HG02870 (cell line): Measurements from ENCODE around the gene MXI1.

Experiments
- ATAC-seq: cut with Tn5 transposase; IDR thresholded peaks from one replicate; pipeline ENCODE4 v1.9.1; 2021; ENCODE audit warnings: mild to moderate bottlenecking, moderate library complexity; ENCODE audit not compliant: unreplicated experiment

MXI1 gene

GRCh38 chr10:110273474-110273873 lies 66.1 kb downstream of the MXI1 start:
- ATAC-seq: peak; percentile 49

DNA sequence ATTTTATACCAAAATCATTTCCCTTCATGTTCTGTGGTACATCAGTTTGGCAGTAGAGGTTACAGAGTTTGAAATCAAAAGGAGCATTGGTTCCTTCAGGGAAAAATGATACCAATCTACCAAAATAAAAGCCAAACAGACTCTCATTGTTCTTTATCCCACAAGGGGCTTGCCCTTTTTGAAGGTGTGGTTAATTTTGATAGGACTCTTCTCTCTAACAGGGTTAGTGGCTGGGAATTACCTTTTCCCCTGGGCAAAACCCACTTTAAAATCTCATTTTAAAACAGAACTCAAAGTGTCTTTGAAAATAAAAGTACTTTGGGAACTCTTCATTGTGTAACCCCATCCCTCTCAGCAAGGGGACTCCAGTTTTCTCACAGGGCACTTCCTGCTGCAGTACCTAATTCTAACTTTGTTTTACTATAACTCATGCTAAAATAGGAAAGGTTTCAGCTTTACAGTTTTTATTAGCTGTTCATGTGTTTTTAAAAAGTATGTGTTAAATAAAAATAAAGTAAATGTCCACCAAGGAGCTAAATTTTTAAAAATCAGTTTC lies 66.7 kb downstream of the MXI1 start:
- ATAC-seq: no peak

- ATAC-seq: no peak
These were observed 67.2 kb downstream of the MXI1 start for GRCh38 chr10:110274647-110275046.

GRCh38 chr10:110275128-110275729 lies 67.8 kb downstream of the MXI1 start:
- ATAC-seq: no peak

DNA sequence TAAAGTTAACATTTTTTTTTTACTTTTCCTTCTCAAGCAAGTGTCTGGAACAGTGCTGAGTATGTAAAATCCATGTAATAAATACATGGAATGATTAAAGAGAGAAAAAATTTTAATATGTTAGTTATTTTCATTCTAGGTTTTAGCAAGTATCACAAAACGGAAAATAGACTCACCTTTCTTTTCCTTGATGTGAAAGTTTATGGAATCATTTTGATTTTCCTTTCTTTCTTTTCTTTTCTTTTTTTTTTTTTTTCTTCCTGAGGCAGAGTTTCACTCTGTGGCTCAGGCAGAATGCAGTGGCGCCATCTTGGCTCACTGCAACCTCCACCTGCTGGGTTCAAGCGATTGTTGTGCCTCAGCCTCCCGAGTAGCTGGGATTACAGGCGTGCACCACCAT lies 69.2 kb downstream of the MXI1 start:
- no peak for ATAC-seq

DNA sequence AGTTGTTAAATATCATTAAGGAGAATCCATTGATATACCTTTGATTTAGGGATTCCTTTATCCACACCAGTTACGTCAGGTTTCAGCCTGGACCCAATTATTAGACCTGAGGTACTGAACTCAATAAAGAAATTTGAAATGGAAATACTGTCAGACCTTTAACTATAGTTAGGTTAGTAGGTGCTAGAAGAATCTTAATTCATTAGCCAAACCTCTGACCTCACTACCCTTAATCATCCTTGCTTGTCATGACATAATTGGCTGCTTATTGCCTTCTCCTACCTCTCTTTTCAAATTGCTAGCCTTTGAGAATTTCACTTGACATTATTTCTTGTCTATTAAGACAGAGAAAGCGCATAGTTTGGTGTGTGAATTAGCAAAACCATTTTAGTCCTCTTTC lies 70.2 kb downstream of the MXI1 start:
- no peak for ATAC-seq

- ATAC-seq: no peak
These were observed 71.4 kb downstream of the MXI1 start for GRCh38 chr10:110278562-110279406.

DNA sequence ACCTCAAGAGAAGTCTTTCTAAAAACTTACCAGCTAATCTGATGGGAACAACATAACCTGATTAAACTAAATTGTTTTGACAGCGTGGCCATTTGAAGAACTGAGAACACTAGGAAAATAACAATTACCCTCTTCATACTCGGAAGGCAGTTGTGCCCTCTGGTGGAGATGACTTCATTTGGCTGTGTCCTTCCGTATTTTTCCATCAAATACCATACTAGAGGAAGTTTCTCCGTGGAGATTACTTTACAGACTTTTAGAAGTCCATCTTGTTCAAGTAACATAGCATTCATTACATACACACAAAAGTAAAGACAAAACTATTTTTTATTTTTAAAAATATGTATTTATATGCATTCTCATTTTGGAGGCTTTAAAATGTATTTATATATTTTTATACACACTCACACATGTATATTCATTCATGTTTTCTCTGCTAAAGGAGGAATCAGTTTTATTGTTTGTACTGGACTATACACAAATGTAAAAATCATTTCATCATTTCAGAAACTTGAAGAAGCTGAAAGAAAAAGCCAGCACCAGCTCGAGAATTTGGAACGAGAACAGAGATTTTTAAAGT lies 72.1 kb downstream of the MXI1 start:
- ATAC-seq: no peak

GRCh38 chr10:110284262-110284661 lies 76.9 kb downstream of the MXI1 start:
- ATAC-seq: no peak

GRCh38 chr10:110285501-110285900 lies 78.1 kb downstream of the MXI1 start:
- ATAC-seq: no peak

GRCh38 chr10:110286841-110287240 lies 79.4 kb downstream of the MXI1 start:
- ATAC-seq: no peak

GRCh38 chr10:110296966-110297365 lies 89.6 kb downstream of the MXI1 start:
- ATAC-seq: no peak

- ATAC-seq: no peak
These were observed 93.1 kb downstream of the MXI1 start for GRCh38 chr10:110300486-110300986.

- no peak for ATAC-seq
These were observed 96.3 kb downstream of the MXI1 start for GRCh38 chr10:110303681-110304080.

- ATAC-seq: peak; percentile 32
These were observed 97.0 kb downstream of the MXI1 start for GRCh38 chr10:110304394-110304779.

- peak; percentile 92 for ATAC-seq
These were observed 97.5 kb downstream of the MXI1 start, which contains the start of gene SMNDC1 for GRCh38 chr10:110304780-110305421. Gene SMNDC1 (minus strand): TSS chr10:110304920. CDS start chr10:110303587, 1,333 bp downstream.

DNA sequence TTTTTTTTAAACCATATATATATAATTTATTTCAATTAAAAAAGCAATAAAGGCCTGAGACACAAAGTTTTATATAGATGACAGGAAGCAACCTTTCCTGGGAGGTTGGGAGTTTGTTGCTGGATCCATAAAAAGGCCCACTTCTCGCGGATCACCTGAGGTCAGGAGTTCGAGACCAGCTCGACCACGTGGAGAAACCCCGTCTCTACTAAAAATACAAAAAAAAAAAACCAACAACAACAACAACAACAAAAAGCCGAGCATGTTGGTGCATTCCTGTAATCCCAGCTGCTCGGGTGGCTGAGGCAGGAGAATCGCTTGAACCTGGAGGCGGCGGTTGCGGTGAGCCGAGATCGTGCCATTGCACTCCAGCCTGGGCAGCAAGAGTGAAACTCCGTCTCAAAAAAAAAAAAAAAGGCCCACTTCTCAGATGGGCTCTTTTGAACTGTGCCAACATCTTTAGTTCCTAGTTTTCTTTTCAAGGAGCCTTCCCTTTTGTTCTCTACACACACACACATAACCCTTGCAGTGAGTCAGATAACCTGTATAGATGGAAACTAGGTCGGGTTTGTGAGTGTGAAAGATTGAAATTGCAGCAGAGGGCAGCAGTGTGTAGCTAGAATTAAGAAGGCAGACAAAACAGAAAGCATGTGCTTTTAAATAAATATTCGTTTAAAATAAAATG lies 98.5 kb downstream of the MXI1 start:
- ATAC-seq: peak; percentile 41

DNA sequence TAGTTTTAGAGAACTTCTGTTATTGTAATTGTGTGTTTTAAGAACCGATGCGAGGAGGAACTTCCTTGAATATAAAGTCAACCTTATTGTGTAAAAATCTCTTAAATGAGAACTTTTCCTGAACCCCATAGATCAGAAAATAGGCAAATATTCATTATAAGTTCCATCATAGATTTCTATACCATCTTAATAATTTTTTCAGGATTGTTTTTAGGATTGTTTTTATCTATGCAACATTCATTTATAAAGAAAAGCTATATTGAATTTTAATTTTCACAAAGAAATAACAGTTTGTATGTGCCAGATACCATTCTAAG lies 99.0 kb downstream of the MXI1 start:
- no peak for ATAC-seq

GRCh38 chr10:110307805-110308204 lies 100.4 kb downstream of the MXI1 start:
- ATAC-seq: no peak

GRCh38 chr10:110310741-110311140 lies 103.3 kb downstream of the MXI1 start:
- ATAC-seq: no peak
